Liver (tissue), 9 donors: ENCODE measurements around the gene MESD. TPM values are rescaled to one million over a fixed set of nuclear protein-coding genes. Genes with fewer than 3 reads are reported as not detected.

ENCODE experiments used
- DNase-seq: peaks from one replicate; pipeline ENCODE4 v3.0.0-alpha.2; 2017; ENCODE audit warnings: low spot score
- H3K27ac ChIP-seq, 2 donors: one replicate each; pipeline ENCODE4 v1.7.0; 2013; ENCODE audit warnings: inconsistent platforms in 2 of 2, low read length in 2 of 2, control low read depth in 1 of 2, low read depth in 1 of 2, mild to moderate bottlenecking in 1 of 2
- H3K27me3 ChIP-seq, 4 donors: one replicate each; pipeline versions ENCODE4 v1.6.1 to v1.7.0; 2013; ENCODE audit warnings: low read length in 3 of 4, inconsistent platforms in 1 of 4, mild to moderate bottlenecking in 1 of 4, moderate library complexity in 1 of 4; ENCODE audit not compliant: control insufficient read depth in 4 of 4, insufficient read depth in 4 of 4
- H3K36me3 ChIP-seq, 4 donors: one replicate each; pipeline versions ENCODE4 v1.6.1 to v1.7.0; 2013; ENCODE audit warnings: low read length in 3 of 4, mild to moderate bottlenecking in 3 of 4, low read depth in 1 of 4, moderate library complexity in 1 of 4; ENCODE audit not compliant: control insufficient read depth in 4 of 4, insufficient read depth in 3 of 4
- H3K4me1 ChIP-seq, 4 donors: one replicate each; pipeline versions ENCODE4 v1.6.1 to v1.7.0; 2013; ENCODE audit warnings: low read length in 3 of 4, mild to moderate bottlenecking in 3 of 4, moderate library complexity in 1 of 4; ENCODE audit not compliant: control insufficient read depth in 4 of 4, insufficient read depth in 4 of 4
- H3K4me3 ChIP-seq, 3 donors: one replicate each; pipeline versions ENCODE4 v1.6.1 to v1.7.0; 2013; ENCODE audit warnings: low read length in 3 of 3, control low read depth in 1 of 3, low read depth in 1 of 3, mild to moderate bottlenecking in 1 of 3
- H3K9ac ChIP-seq, 2 donors: one replicate each; pipeline ENCODE4 v1.7.0; 2013; ENCODE audit warnings: low read length in 2 of 2, mild to moderate bottlenecking in 2 of 2, moderate library complexity in 2 of 2, control low read depth in 1 of 2, low read depth in 1 of 2
- H3K9me3 ChIP-seq, 4 donors: one replicate each; pipeline versions ENCODE4 v1.6.1 to v1.7.0; 2013; ENCODE audit warnings: low read length in 3 of 4; ENCODE audit not compliant: control insufficient read depth in 4 of 4
- ATF3 ChIP-seq: IDR thresholded peaks from 2 replicates; pipeline ENCODE4 v1.6.1; 2016; ENCODE audit warnings: antibody characterized with exemption
- CTCF ChIP-seq: fragments of 150-350 bp; IDR thresholded peaks from 2 replicates; pipeline ENCODE4 v1.5.1; 2017; ENCODE audit warnings: improper control_type of control experiment, low read depth, low read length; ENCODE audit not compliant: missing input control
- FOXA1 ChIP-seq: IDR thresholded peaks from 2 replicates; pipeline ENCODE4 v1.6.1; 2016; ENCODE audit warnings: antibody characterized with exemption
- FOXA2 ChIP-seq: IDR thresholded peaks from 2 replicates; pipeline ENCODE4 v1.6.1; 2016; ENCODE audit warnings: antibody characterized with exemption
- GABPA ChIP-seq, 2 donors: IDR thresholded peaks in 1 of 2; conservative IDR thresholded peaks in 1 of 2; 2 replicates each; pipeline ENCODE4 v1.6.1; 2016; ENCODE audit warnings: antibody characterized with exemption in 2 of 2, mild to moderate bottlenecking in 1 of 2, moderate library complexity in 1 of 2
- HNF4A ChIP-seq, 2 donors: conservative IDR thresholded peaks; 2 replicates each; pipeline ENCODE4 v1.6.1; 2016; ENCODE audit warnings: antibody characterized with exemption in 2 of 2, mild to moderate bottlenecking in 2 of 2
- REST ChIP-seq: IDR thresholded peaks from 2 replicates; pipeline ENCODE4 v1.6.1; 2016; ENCODE audit warnings: antibody characterized with exemption, mild to moderate bottlenecking
- RXRA ChIP-seq, 2 donors: IDR thresholded peaks; 2 replicates each; pipeline ENCODE4 v1.6.1; 2017 to 2018; ENCODE audit warnings: antibody characterized with exemption in 2 of 2, mild to moderate bottlenecking in 1 of 2
- SP1 ChIP-seq: IDR thresholded peaks from 2 replicates; pipeline ENCODE4 v1.6.1; 2018; ENCODE audit warnings: antibody characterized with exemption, mild to moderate bottlenecking
- TAF1 ChIP-seq: conservative IDR thresholded peaks from 2 replicates; pipeline ENCODE4 v1.6.1; 2016; ENCODE audit warnings: antibody characterized with exemption, mild to moderate bottlenecking
- ZBTB33 ChIP-seq: IDR thresholded peaks from 2 replicates; pipeline ENCODE4 v1.6.1; 2016; ENCODE audit warnings: antibody characterized with exemption
- WGBS: extraction: QIAGEN DNeasy Blood & Tissue Kit; methylation state at CpG from one replicate; pipeline ENCODE4 v1.1.7; 2013; 5-methylcytosine and 5-hydroxymethylcytosine counted together
- polyA plus RNA-seq, 2 donors: library from polyadenylated mRNA; stranded (reverse) in 1 of 2; unstranded in 1 of 2; fragments of 200-250 nt in 1 of 2; fragments of >200 nt in 1 of 2; fragmentation: Nextera tagmentation in 1 of 2; extraction: Ambion mirVana in 1 of 2; gene quantifications; one replicate each; pipeline versions ENCODE4 v1.2.1 to v1.2.3, GENCODE V29; 2013 to 2015
- total RNA-seq, 2 donors: library from RNA; depleted of rRNA; stranded (reverse); fragments of >200 nt; gene quantifications; one replicate each; pipeline ENCODE4 v1.2.3, GENCODE V29; 2014
- donor health status: healthy.
- donor health status: healthy.
- donor health status: healthy.
- donor health status: healthy.
- donor health status: healthy.

MESD gene
- total and polyA plus RNA-seq, 4 donors: 15.3 to 24.0 (median 17.0) TPM

- Histone ChIP-seq H3K36me3 (peaks cover 4 to 20% (median 11%) of the 10 kb centered on the region in 4 donors), H3K9ac (no peak overlapping the region), H3K4me1 (no peaks in the 10 kb centered on the region), H3K27ac (no peak overlapping the region), H3K4me3 (no peak overlapping the region), H3K27me3 (no peaks in the 10 kb centered on the region), H3K9me3 (no peaks in the 10 kb centered on the region)
- TF ChIP-seq HNF4A (conservative IDR thresholded peaks at IDR 0.05) (no peak), REST (no peak), RXRA (IDR thresholded peaks at IDR 0.05) (no peak), CTCF (no peak)
- DNase-seq: no peak
- 96% methylated on average over 4 of the region's 4 CpGs for WGBS
Observed at GRCh38 chr15:80967991-80968510, 21.6 kb downstream of the MESD start.

GRCh38 chr15:80967451-80967850 lies 22.2 kb downstream of the MESD start:
- no peak for DNase-seq
- 82% methylated on average over 3 of the region's 3 CpGs for WGBS

More at GRCh38 chr15:80967451-80967850, 22.2 kb downstream of the MESD start:
- Histone ChIP-seq H3K4me1 (no peaks in the 10 kb centered on the region), H3K9ac (no peak overlapping the region), H3K27ac (no peak overlapping the region), H3K4me3 (no peak overlapping the region), H3K27me3 (no peaks in the 10 kb centered on the region), H3K9me3 (no peaks in the 10 kb centered on the region), H3K36me3 (peaks cover 4 to 20% (median 11%) of the 10 kb centered on the region in 4 donors)
- TF ChIP-seq RXRA (IDR thresholded peaks at IDR 0.05) (no peak), ATF3 (no peak), TAF1 (no peak), GABPA (IDR thresholded peaks at IDR 0.05 in 1 of 2, conservative IDR thresholded peaks at IDR 0.05 in 1 of 2) (no peak), FOXA2 (no peak), FOXA1 (no peak), ZBTB33 (no peak), SP1 (no peak), HNF4A (conservative IDR thresholded peaks at IDR 0.05) (no peak), CTCF (no peak)
